B cell (primary cell): ENCODE data around the gene RCAN1. TPM values are rescaled to one million over a fixed set of nuclear protein-coding genes. Genes with fewer than 3 reads are reported as not detected.

Experiments
- ATAC-seq: fragments of 200-7000 bp; cut with Tn5 transposase; one replicate; pipeline ENCODE4 v1.10.0; 2021; ENCODE audit warnings: low read depth, mild to moderate bottlenecking, moderate number of reproducible peaks, moderate library complexity
- CTCF ChIA-PET: fragments of 350-600 bp; sonication (Branson Sonifier 250); formaldehyde crosslinking; loops from one replicate; lab custom pipeline; 2021; ENCODE audit warnings: antibody characterized with exemption, inconsistent platforms; lab: Charles Lee
- POLR2A ChIA-PET: fragments of 350-600 bp; sonication (Branson Sonifier 250); formaldehyde crosslinking; loops from one replicate; lab custom pipeline; 2021; ENCODE audit warnings: antibody characterized with exemption; lab: Charles Lee
- DNase-seq: peaks from one replicate; pipeline ENCODE4 v3.0.0; 2013
- H2AFZ ChIP-seq: 2 replicates; pipeline ENCODE4 v1.6.1; 2012; ENCODE audit warnings: mild to moderate bottlenecking, low read depth, low read length; ENCODE audit not compliant: insufficient read depth, poor library complexity, severe bottlenecking
- H3K27ac ChIP-seq, 2 donors: 1 replicate in 1 of 2; 2 replicates in 1 of 2; pipeline ENCODE4 v1.5.1; 2012 to 2013; ENCODE audit warnings: low read length in 2 of 2, mild to moderate bottlenecking in 2 of 2, moderate library complexity in 1 of 2
- H3K27me3 ChIP-seq, 4 experiments: fragments of 200-600 bp in 1 of 4; sonication (generic) in 1 of 4; replicated peaks in 1 of 4; 1 replicate in 2 of 4; 2 replicates in 2 of 4; pipeline versions ENCODE4 v1.6.1 to v1.7.0; 2013 to 2016; ENCODE audit warnings: low read length in 3 of 4, mild to moderate bottlenecking in 2 of 4, mixed read lengths in 1 of 4, moderate library complexity in 1 of 4; ENCODE audit not compliant: insufficient read depth in 4 of 4, control insufficient read depth in 3 of 4; ENCODE audit errors: control extremely low read depth in 1 of 4
- H3K36me3 ChIP-seq, 2 experiments: replicated peaks in 1 of 2; 1 replicate in 1 of 2; 2 replicates in 1 of 2; pipeline versions ENCODE4 v1.6.1 to v1.7.1; 2013; ENCODE audit warnings: low read length in 1 of 2; ENCODE audit not compliant: insufficient read depth in 2 of 2, control insufficient read depth in 1 of 2; ENCODE audit errors: control extremely low read depth in 1 of 2, extremely low read depth in 1 of 2
- H3K4me1 ChIP-seq, 2 donors: fragments of 200-600 bp in 1 of 2; sonication (generic) in 1 of 2; 1 replicate in 1 of 2; 2 replicates in 1 of 2; pipeline versions ENCODE4 v1.5.1 to v1.6.1; 2013 to 2017; ENCODE audit warnings: low read length in 2 of 2; ENCODE audit not compliant: control insufficient read depth in 2 of 2, insufficient read depth in 2 of 2
- H3K4me2 ChIP-seq: replicated peaks from 2 replicates; pipeline ENCODE3; 2012; ENCODE audit warnings: mild to moderate bottlenecking, low read depth, low read length; ENCODE audit not compliant: poor library complexity, severe bottlenecking
- H3K4me3 ChIP-seq, 5 experiments: fragments of 200-600 bp in 1 of 5; sonication (generic) in 1 of 5; 1 replicate in 3 of 5; 2 replicates in 2 of 5; pipeline versions ENCODE4 v1.5.1 to v1.7.0; 2011 to 2016; ENCODE audit warnings: low read length in 4 of 5, mild to moderate bottlenecking in 4 of 5, low read depth in 2 of 5, control low read depth in 1 of 5, moderate library complexity in 1 of 5; ENCODE audit not compliant: insufficient read depth in 1 of 5; ENCODE audit errors: control extremely low read depth in 1 of 5, extremely low read depth in 1 of 5
- H3K79me2 ChIP-seq: fragments of 200-600 bp; sonication (generic); one replicate; pipeline ENCODE4 v1.6.0; 2016; ENCODE audit warnings: low read length; ENCODE audit not compliant: control insufficient read depth, insufficient read depth
- H3K9ac ChIP-seq: fragments of 200-600 bp; sonication (generic); 2 replicates; pipeline ENCODE4 v1.6.1; 2017; ENCODE audit warnings: mild to moderate bottlenecking, low read length, moderate library complexity
- H3K9me3 ChIP-seq, 3 donors: one replicate each; pipeline versions ENCODE4 v1.6.1 to v1.7.1; 2013; ENCODE audit warnings: low read length in 2 of 3; ENCODE audit not compliant: control insufficient read depth in 2 of 3, insufficient read depth in 1 of 3; ENCODE audit errors: control extremely low read depth in 1 of 3
- H4K20me1 ChIP-seq: 2 replicates; pipeline ENCODE4 v1.6.0; 2012; ENCODE audit warnings: mild to moderate bottlenecking, low read length; ENCODE audit not compliant: insufficient read depth, control insufficient read depth, poor library complexity, severe bottlenecking
- H3K27ac Mint-ChIP-seq: one replicate; pipeline ENCODE4 v1.8.0; 2021; ENCODE audit warnings: mixed read lengths
- H3K27me3 Mint-ChIP-seq: one replicate; pipeline ENCODE4 v1.8.0; 2021; ENCODE audit warnings: mixed read lengths
- H3K4me1 Mint-ChIP-seq: one replicate; pipeline ENCODE4 v1.8.0; 2021; ENCODE audit warnings: mixed read lengths
- H3K4me3 Mint-ChIP-seq: one replicate; pipeline ENCODE4 v1.8.0; 2021; ENCODE audit warnings: mixed read lengths
- H3K9me3 Mint-ChIP-seq: one replicate; pipeline ENCODE4 v1.8.0; 2022; ENCODE audit warnings: mixed read lengths; ENCODE audit not compliant: insufficient read depth
- EZH2 ChIP-seq: IDR thresholded peaks from 2 replicates; pipeline ENCODE4 v1.6.1; 2012; ENCODE audit warnings: borderline replicate concordance, low read depth, mild to moderate bottlenecking, moderate library complexity, low read length; ENCODE audit not compliant: insufficient read depth, poor library complexity, severe bottlenecking
- WGBS: methylation state at CpG from one replicate; pipeline ENCODE4 v1.1.5; 2013; ENCODE audit warnings: missing lambda C conversion rate; ENCODE audit not compliant: insufficient coverage; 5-methylcytosine and 5-hydroxymethylcytosine counted together
- intact Hi-C: fragments of 100-400 bp; cut with micrococcal nuclease; formaldehyde crosslinking; loops from one replicate; pipeline ENCODE4 v1.10.0; 2022
- polyA plus RNA-seq: library from polyadenylated mRNA; depleted of rRNA; stranded (reverse); fragments of >200 nt; gene quantifications from 2 replicates; pipeline ENCODE4 v1.2.3, GENCODE V29; 2012
- total RNA-seq, 2 donors: library from RNA; stranded (reverse); fragments of 120-200 nt in 1 of 2; gene quantifications; 1 replicate in 1 of 2; 2 replicates in 1 of 2; pipeline versions ENCODE4 v1.2.3 to v1.2.4, GENCODE V29; 2013 to 2022
- TF ChIP-seq, protein P1 (sequence below): fragments of 200-600 bp; IDR thresholded peaks from one replicate; pipeline ENCODE4 v1.8.0; 2022; ENCODE audit warnings: antibody characterized with exemption, mild to moderate bottlenecking

RCAN1 gene
- total and polyA plus RNA-seq, 2 donors (not counting 1 experiment from before 2014, with no cell fraction given), result 0.97 to 4.4 TPM

GRCh38 chr21:34639250-34639649 lies 24.3 kb upstream of the RCAN1 start:
- Mint-ChIP-seq H3K4me3 (no peak overlapping the region), H3K9me3 (no peaks in the 10 kb centered on the region), H3K4me1 (peaks cover 22% of the 10 kb centered on the region), H3K27ac (no peak overlapping the region), H3K27me3 (peaks cover 9% of the 10 kb centered on the region)
- CTCF ChIA-PET, result interaction anchor here (0.7 to 2.7 kb wide), 2 partner anchors 8 to 1816 kb away, joined by 3 to 8 read pairs; no protein-coding TSS in a partner anchor
- Histone ChIP-seq H3K36me3 (no peaks in the 10 kb centered on the region), H3K79me2 (no peaks in the 10 kb centered on the region), H3K9me3 (no peaks in the 10 kb centered on the region), H3K9ac (no peak overlapping the region), H3K4me1 (peaks cover 13 to 16% of the 10 kb centered on the region in 2 donors), H4K20me1 (no peaks in the 10 kb centered on the region), H3K4me3 (no peak overlapping the region), H3K27ac (no peak overlapping the region), H3K4me2 (no peak overlapping the region), H3K27me3 (peaks cover 0 to 1% (median 0%) of the 10 kb centered on the region in 4 experiments), H2AFZ (no peak overlapping the region)
- no peak for TF ChIP-seq EZH2
- TF ChIP-seq, protein P1, sequence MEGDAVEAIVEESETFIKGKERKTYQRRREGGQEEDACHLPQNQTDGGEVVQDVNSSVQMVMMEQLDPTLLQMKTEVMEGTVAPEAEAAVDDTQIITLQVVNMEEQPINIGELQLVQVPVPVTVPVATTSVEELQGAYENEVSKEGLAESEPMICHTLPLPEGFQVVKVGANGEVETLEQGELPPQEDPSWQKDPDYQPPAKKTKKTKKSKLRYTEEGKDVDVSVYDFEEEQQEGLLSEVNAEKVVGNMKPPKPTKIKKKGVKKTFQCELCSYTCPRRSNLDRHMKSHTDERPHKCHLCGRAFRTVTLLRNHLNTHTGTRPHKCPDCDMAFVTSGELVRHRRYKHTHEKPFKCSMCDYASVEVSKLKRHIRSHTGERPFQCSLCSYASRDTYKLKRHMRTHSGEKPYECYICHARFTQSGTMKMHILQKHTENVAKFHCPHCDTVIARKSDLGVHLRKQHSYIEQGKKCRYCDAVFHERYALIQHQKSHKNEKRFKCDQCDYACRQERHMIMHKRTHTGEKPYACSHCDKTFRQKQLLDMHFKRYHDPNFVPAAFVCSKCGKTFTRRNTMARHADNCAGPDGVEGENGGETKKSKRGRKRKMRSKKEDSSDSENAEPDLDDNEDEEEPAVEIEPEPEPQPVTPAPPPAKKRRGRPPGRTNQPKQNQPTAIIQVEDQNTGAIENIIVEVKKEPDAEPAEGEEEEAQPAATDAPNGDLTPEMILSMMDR, result no peak
- WGBS, result no CpG with 5 or more reads among the region's 1 CpG
- POLR2A ChIA-PET, result no interaction called here
- ATAC-seq, result no peak
- no peak for DNase-seq
- intact Hi-C loops, result no loop called here

DNA sequence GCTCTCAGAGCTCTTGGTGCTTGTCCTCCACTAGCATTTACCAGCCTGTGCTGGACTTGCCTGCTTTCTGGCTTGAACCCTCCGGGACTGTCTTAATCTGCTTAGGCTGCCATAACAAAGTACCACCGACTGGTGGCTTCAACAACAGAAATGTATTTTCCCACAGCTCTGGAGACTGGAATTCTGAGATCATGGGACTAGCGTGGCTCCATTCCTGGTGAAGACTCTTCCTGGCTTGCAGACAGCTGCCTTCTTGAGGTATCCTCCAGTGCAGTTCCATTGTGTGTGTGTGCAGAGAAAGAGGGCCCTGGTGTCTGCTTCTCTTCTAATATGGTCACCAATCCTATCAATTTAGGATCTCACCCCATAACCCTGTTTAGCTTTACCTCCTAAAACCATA lies 22.0 kb upstream of the RCAN1 start:
- Histone ChIP-seq H3K4me3 (no peak overlapping the region), H2AFZ (no peak overlapping the region), H4K20me1 (no peaks in the 10 kb centered on the region), H3K9me3 (no peaks in the 10 kb centered on the region), H3K4me2 (no peak overlapping the region), H3K4me1 (peaks cover 6 to 8% of the 10 kb centered on the region in 2 donors), H3K36me3 (no peaks in the 10 kb centered on the region), H3K9ac (no peak overlapping the region), H3K27me3 (peaks cover 0 to 3% (median 0%) of the 10 kb centered on the region in 4 experiments), H3K79me2 (no peaks in the 10 kb centered on the region), H3K27ac (no peak overlapping the region)
- Mint-ChIP-seq H3K4me1 (peaks cover 14% of the 10 kb centered on the region), H3K9me3 (no peaks in the 10 kb centered on the region), H3K27me3 (peaks cover 16% of the 10 kb centered on the region), H3K27ac (no peak overlapping the region), H3K4me3 (no peak overlapping the region)
- DNase-seq (no peak), ATAC-seq (no peak)
- intact Hi-C loops, result no loop called here
- TF ChIP-seq EZH2, result no peak
- TF ChIP-seq, protein P1, result no peak
- WGBS, result 90% methylated on average over 3 of the region's 3 CpGs
- ChIA-PET POLR2A (no interaction called here), CTCF (interaction anchor here (0.7 to 0.9 kb wide), 2 partner anchors 129 to 713 kb away, joined by 3 read pairs; no protein-coding TSS in a partner anchor)
